Esophagus squamous epithelium (tissue), 4 donors: Measurements from ENCODE around the gene ORAI3.

ENCODE experiments used
- CTCF ChIP-seq, 6 experiments: fragments of 450-650 bp in 4 of 6; fragments of 200-600 bp in 2 of 6; sonication (generic) in 2 of 6; IDR thresholded peaks; one replicate each; pipeline ENCODE4 v1.5.1; 2016 to 2019; ENCODE audit warnings: antibody characterized with exemption in 6 of 6, mild to moderate bottlenecking in 4 of 6, moderate library complexity in 4 of 6
- POLR2A ChIP-seq, 4 donors: fragments of 450-650 bp; IDR thresholded peaks; one replicate each; pipeline ENCODE4 v1.6.1; 2017; ENCODE audit warnings: antibody characterized with exemption in 4 of 4, mild to moderate bottlenecking in 4 of 4, moderate library complexity in 3 of 4

- TF ChIP-seq POLR2A (IDR thresholded peaks at IDR 0.05) (no peak), CTCF (IDR thresholded peaks at IDR 0.05) (no peak)
These were observed 6.5 kb upstream of the ORAI3 start for GRCh38 chr16:30942426-30942806.
